A673 (cell line): ENCODE measurements around the gene ITGAV. TPM values are rescaled to one million over a fixed set of nuclear protein-coding genes. Genes with fewer than 3 reads are reported as not detected.

ENCODE experiments used
- BruUV-seq: library from RNA; stranded (reverse); fragments of 400-500 nt; replicated peaks from 2 replicates; lab custom pipeline; 2021; lab: Mats Ljungman, UMichigan
- CTCF ChIA-PET: fragments of 300-600 bp; sonication (Branson Sonifier 250); formaldehyde crosslinking; loops from one replicate; lab custom pipeline; 2022; ENCODE audit warnings: antibody characterized with exemption; lab: Charles Lee
- POLR2A ChIA-PET: fragments of 300-600 bp; sonication (Branson Sonifier 250); formaldehyde crosslinking; loops from one replicate; lab custom pipeline; 2022; ENCODE audit warnings: antibody characterized with exemption; ENCODE audit not compliant: low non-redundant PET; lab: Charles Lee
- DNase-seq: peaks from one replicate; pipeline ENCODE4 v3.0.0-alpha.2; 2015; ENCODE audit warnings: low spot score
- H3K27ac ChIP-seq: fragments of 200-600 bp; sonication (generic); 2 replicates; pipeline ENCODE4 v1.5.1; 2016; ENCODE audit warnings: mixed run types, low read depth, mild to moderate bottlenecking, mixed read lengths, antibody characterized with exemption, low read length; ENCODE audit not compliant: poor library complexity, severe bottlenecking
- H3K27me3 ChIP-seq: fragments of 200-600 bp; sonication (generic); replicated peaks from 2 replicates; pipeline ENCODE4 v1.6.1; 2017; ENCODE audit warnings: mixed run types, low read depth, mild to moderate bottlenecking, mixed read lengths, antibody characterized with exemption, low read length; ENCODE audit not compliant: insufficient read depth, poor library complexity
- H3K36me3 ChIP-seq: fragments of 200-600 bp; sonication (generic); 2 replicates; pipeline ENCODE4 v1.6.1; 2016; ENCODE audit warnings: mixed run types, mild to moderate bottlenecking, mixed read lengths, antibody characterized with exemption, low read length; ENCODE audit not compliant: insufficient read depth, poor library complexity, severe bottlenecking
- H3K4me1 ChIP-seq: fragments of 200-600 bp; sonication (generic); 2 replicates; pipeline ENCODE4 v1.6.1; 2017; ENCODE audit warnings: mixed run types, mild to moderate bottlenecking, mixed read lengths, antibody characterized with exemption, low read length; ENCODE audit not compliant: insufficient read depth, poor library complexity, severe bottlenecking
- H3K4me3 ChIP-seq: fragments of 200-600 bp; sonication (generic); 2 replicates; pipeline ENCODE4 v1.5.1; 2016; ENCODE audit warnings: low read depth, mixed run types, mild to moderate bottlenecking, mixed read lengths, low read length; ENCODE audit not compliant: poor library complexity, severe bottlenecking
- H3K9me3 ChIP-seq: fragments of 200-600 bp; sonication (generic); 2 replicates; pipeline ENCODE4 v1.6.1; 2016; ENCODE audit warnings: mixed run types, low read depth, mild to moderate bottlenecking, mixed read lengths, antibody characterized with exemption, low read length; ENCODE audit not compliant: poor library complexity, severe bottlenecking
- EZH2 ChIP-seq: fragments of 200-600 bp; sonication (generic); IDR thresholded peaks from 2 replicates; pipeline ENCODE4 v1.6.1; 2017; ENCODE audit warnings: borderline replicate concordance, low read depth, mild to moderate bottlenecking, mixed read lengths, antibody characterized with exemption, low read length; ENCODE audit not compliant: poor library complexity, severe bottlenecking
- intact Hi-C: fragments of 100-400 bp; cut with micrococcal nuclease; formaldehyde crosslinking; loops from one replicate; pipeline ENCODE4 v1.10.0; 2022; ENCODE audit not compliant: unreplicated experiment
- total RNA-seq: library from RNA; stranded (reverse); gene quantifications from 2 replicates; pipeline ENCODE4 v1.2.3, GENCODE V29; 2021
- TF ChIP-seq, protein P1 (sequence below): fragments of 300-800, 200-600 bp; sonication (generic); conservative IDR thresholded peaks from 2 replicates; pipeline ENCODE4 v1.5.1; 2017; ENCODE audit warnings: low read depth, mild to moderate bottlenecking, antibody characterized with exemption, low read length, moderate library complexity, mixed read lengths

Gene ITGAV
- total RNA-seq, 1 experiment from 2014 or later, result 28.4 TPM

GRCh38 chr2:186569897-186570296, 20.0 kb upstream of the ITGAV start:
- no TSS peak for BruUV-seq
- TF ChIP-seq EZH2, result no peak
- TF ChIP-seq, protein P1, sequence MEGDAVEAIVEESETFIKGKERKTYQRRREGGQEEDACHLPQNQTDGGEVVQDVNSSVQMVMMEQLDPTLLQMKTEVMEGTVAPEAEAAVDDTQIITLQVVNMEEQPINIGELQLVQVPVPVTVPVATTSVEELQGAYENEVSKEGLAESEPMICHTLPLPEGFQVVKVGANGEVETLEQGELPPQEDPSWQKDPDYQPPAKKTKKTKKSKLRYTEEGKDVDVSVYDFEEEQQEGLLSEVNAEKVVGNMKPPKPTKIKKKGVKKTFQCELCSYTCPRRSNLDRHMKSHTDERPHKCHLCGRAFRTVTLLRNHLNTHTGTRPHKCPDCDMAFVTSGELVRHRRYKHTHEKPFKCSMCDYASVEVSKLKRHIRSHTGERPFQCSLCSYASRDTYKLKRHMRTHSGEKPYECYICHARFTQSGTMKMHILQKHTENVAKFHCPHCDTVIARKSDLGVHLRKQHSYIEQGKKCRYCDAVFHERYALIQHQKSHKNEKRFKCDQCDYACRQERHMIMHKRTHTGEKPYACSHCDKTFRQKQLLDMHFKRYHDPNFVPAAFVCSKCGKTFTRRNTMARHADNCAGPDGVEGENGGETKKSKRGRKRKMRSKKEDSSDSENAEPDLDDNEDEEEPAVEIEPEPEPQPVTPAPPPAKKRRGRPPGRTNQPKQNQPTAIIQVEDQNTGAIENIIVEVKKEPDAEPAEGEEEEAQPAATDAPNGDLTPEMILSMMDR, result no peak
- DNase-seq, result no peak
- H3K27me3 ChIP-seq, result no peaks in the 10 kb centered on the region
- intact Hi-C loops, result no loop called here
- no peaks in the 10 kb centered on the region for H3K36me3 ChIP-seq
- ChIA-PET POLR2A (no interaction called here), CTCF (no interaction called here)
- H3K4me3 ChIP-seq, result no peak overlapping the region
- H3K4me1 ChIP-seq, result no peaks in the 10 kb centered on the region
- no peaks in the 10 kb centered on the region for H3K9me3 ChIP-seq
- no peak overlapping the region for H3K27ac ChIP-seq

- no peaks in the 10 kb centered on the region for H3K27me3 ChIP-seq
- H3K36me3 ChIP-seq, result no peaks in the 10 kb centered on the region
- peaks cover 4% of the 10 kb centered on the region for H3K4me1 ChIP-seq
- no peak overlapping the region for H3K27ac ChIP-seq
- CTCF ChIA-PET, result no interaction called here
- intact Hi-C loops, result no loop called here
- no peaks in the 10 kb centered on the region for H3K9me3 ChIP-seq
- POLR2A ChIA-PET, result no interaction called here
- no peak overlapping the region for H3K4me3 ChIP-seq
- BruUV-seq, result no TSS peak
- peak; percentile 44 for DNase-seq
- TF ChIP-seq EZH2, result no peak
- TF ChIP-seq, protein P1, result no peak
These were observed 19.3 kb upstream of the ITGAV start for GRCh38 chr2:186570604-186571003.

DNA sequence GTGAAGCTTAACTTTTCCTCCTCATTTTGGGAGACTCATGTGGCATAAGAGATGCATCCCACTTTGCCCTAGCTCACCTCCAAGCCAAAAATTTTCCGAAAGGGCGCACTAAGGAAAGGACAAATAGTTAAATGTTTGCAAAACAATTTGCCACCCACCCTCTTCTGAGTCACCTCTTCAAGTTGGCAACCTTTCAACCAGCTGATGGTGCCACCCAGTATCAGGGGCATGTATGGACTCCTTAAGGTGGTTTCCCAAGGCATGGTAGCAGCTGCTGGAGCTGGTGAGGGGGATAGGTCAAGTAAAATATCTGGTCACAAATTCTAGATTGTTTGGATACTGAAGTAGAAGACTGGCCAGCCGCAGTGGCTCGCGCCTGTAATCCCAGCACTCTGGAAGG, 17.2 kb upstream of the ITGAV start:
- ChIA-PET POLR2A (no interaction called here), CTCF (no interaction called here)
- no peaks in the 10 kb centered on the region for H3K36me3 ChIP-seq
- no peak for TF ChIP-seq EZH2
- TF ChIP-seq, protein P1, result no peak
- no peaks in the 10 kb centered on the region for H3K9me3 ChIP-seq
- no peak overlapping the region for H3K27ac ChIP-seq
- no TSS peak for BruUV-seq
- intact Hi-C loops, result no loop called here
- DNase-seq, result no peak
- no peaks in the 10 kb centered on the region for H3K27me3 ChIP-seq
- no peak overlapping the region for H3K4me3 ChIP-seq
- H3K4me1 ChIP-seq, result peaks cover 7% of the 10 kb centered on the region
